ENCODE measurements around the gene ZFP92. TPM values are rescaled to one million over a fixed set of nuclear protein-coding genes. Genes with fewer than 3 reads are reported as not detected.

ZFP92 gene
- total RNA-seq, 1 donor from 2014 or later = 0.06 TPM

DNA sequence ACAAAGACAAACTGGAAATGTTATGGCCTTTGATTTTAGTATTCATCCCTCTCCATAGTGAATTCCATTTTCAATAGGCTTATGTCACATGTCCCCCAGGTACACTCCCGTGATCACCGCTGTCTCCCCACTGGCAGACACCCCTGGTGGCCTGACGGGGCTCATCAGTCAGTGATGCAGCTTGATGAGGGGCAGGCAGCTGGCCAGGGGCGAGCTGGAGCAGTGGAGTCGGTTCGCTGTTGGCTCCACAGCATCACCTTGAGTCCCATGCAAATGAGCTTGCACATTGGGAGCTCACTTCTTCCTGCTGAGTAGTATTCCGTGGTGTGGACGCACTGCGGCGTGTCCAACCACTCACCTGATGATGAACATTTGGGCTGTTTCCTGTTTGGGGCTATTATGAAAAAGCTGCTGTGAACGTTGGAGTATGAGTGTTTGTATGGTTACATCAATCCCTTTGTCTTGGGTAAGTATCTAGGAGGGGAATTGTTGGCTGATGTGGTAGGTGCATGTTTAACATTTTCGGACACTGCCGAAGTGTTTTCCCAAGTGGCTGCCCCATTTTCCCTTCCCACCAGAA, 29.4 kb downstream of the ZFP92 start:
- H3K4me3 ChIP-seq (ENCODE audit: low read depth, low read length) = no peak overlapping the region
- no peak for DNase-seq (ENCODE audit: low read depth)
- TF ChIP-seq, protein P1, sequence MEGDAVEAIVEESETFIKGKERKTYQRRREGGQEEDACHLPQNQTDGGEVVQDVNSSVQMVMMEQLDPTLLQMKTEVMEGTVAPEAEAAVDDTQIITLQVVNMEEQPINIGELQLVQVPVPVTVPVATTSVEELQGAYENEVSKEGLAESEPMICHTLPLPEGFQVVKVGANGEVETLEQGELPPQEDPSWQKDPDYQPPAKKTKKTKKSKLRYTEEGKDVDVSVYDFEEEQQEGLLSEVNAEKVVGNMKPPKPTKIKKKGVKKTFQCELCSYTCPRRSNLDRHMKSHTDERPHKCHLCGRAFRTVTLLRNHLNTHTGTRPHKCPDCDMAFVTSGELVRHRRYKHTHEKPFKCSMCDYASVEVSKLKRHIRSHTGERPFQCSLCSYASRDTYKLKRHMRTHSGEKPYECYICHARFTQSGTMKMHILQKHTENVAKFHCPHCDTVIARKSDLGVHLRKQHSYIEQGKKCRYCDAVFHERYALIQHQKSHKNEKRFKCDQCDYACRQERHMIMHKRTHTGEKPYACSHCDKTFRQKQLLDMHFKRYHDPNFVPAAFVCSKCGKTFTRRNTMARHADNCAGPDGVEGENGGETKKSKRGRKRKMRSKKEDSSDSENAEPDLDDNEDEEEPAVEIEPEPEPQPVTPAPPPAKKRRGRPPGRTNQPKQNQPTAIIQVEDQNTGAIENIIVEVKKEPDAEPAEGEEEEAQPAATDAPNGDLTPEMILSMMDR (conservative IDR thresholded peaks at IDR 0.05; ENCODE audit: low read depth, low read length) = no peak

GRCh38 chrX:153441296-153441695, 30.0 kb downstream of the ZFP92 start:
- DNase-seq (ENCODE audit: low read depth) = no peak
- no peak overlapping the region for H3K4me3 ChIP-seq (ENCODE audit: low read depth, low read length)
- TF ChIP-seq, protein P1 (conservative IDR thresholded peaks at IDR 0.05; ENCODE audit: low read depth, low read length) = no peak

GRCh38 chrX:153441981-153442380, 30.7 kb downstream of the ZFP92 start:
- no peak overlapping the region for H3K4me3 ChIP-seq (ENCODE audit: low read depth, low read length)
- TF ChIP-seq, protein P1 (conservative IDR thresholded peaks at IDR 0.05; ENCODE audit: low read depth, low read length) = no peak
- DNase-seq (ENCODE audit: low read depth) = no peak

GRCh38 chrX:153442463-153442862, 31.2 kb downstream of the ZFP92 start:
- H3K4me3 ChIP-seq (ENCODE audit: low read depth, low read length) = no peak overlapping the region
- DNase-seq (ENCODE audit: low read depth) = no peak
- TF ChIP-seq, protein P1 (conservative IDR thresholded peaks at IDR 0.05; ENCODE audit: low read depth, low read length) = no peak

DNA sequence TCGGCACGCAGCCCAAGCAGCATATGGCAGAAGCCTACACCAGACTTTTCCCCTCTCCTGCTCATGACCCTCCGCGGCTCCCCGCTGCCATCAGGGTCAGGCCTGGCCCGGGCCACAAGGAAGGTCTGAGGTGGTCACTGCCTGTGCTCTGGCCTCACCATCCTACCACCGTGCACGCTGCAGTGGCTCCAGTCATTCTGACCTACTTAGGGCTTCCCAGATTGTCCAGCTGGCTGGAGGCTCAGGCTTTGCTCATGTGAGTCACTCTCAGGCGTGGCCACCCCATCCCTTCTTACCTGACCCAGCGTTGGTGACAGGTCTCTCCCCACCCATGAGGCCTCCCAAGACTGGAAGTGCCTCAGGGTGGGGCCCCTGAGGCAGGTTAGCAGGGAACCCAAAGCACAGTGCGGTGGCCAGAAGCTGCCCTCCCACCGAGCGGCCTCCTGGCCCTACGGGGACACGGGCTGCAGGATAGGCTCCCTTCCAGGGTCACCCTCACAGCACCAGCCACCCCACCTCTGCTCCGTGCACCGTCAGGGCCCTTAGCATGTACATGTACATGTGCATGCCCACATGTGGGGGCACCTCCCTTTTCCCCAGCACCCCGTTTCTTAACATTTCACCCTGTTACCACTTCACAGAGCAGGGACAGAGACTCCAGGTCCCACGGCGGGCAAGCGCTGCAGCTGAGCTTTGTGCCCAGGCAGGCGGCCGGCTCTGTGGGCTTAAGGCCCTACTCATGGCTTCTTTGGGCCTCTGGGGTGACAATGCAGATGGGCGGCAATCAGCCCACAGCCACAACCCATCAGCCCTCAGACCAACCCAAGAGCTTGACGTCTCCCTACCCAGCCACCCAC, 32.4 kb downstream of the ZFP92 start:
- TF ChIP-seq, protein P1 (conservative IDR thresholded peaks at IDR 0.05; ENCODE audit: low read depth, low read length) = no peak
- no peak for DNase-seq (ENCODE audit: low read depth)
- no peak overlapping the region for H3K4me3 ChIP-seq (ENCODE audit: low read depth, low read length)

- no peak overlapping the region for H3K4me3 ChIP-seq (ENCODE audit: low read depth, low read length)
- no peak for DNase-seq (ENCODE audit: low read depth)
- TF ChIP-seq, protein P1 (conservative IDR thresholded peaks at IDR 0.05; ENCODE audit: low read depth, low read length) = no peak
These were observed 33.2 kb downstream of the ZFP92 start for GRCh38 chrX:153444333-153445011.

All from epithelial cell of proximal tubule (primary cell).